NT2/D1 (cell line): ENCODE data around the gene DHRS9.

Experiments used
- YY1 ChIP-seq: IDR thresholded peaks from 2 replicates; pipeline ENCODE4 v1.6.1; 2011; ENCODE audit not compliant: insufficient read length, insufficient read depth
- ZNF274 ChIP-seq: IDR thresholded peaks from 2 replicates; pipeline ENCODE4 v1.6.1; 2011; ENCODE audit warnings: mild to moderate bottlenecking, low read depth, low read length

- TF ChIP-seq YY1: no peak
- no peak for TF ChIP-seq ZNF274
Measured at GRCh38 chr2:169066897-169067296, 2.5 kb upstream of the DHRS9 start.
